ENCODE data around the gene ARHGEF17. TPM values are rescaled to one million over a fixed set of nuclear protein-coding genes. Genes with fewer than 3 reads are reported as not detected.
"Not testable (repeated sequence)": the region's sequence is repeated elsewhere in the genome, so short reads cannot be mapped to it uniquely, and the experiment has no call there.

Gene ARHGEF17
- total RNA-seq, 2 experiments from 2014 or later: 0.05 TPM

DNA sequence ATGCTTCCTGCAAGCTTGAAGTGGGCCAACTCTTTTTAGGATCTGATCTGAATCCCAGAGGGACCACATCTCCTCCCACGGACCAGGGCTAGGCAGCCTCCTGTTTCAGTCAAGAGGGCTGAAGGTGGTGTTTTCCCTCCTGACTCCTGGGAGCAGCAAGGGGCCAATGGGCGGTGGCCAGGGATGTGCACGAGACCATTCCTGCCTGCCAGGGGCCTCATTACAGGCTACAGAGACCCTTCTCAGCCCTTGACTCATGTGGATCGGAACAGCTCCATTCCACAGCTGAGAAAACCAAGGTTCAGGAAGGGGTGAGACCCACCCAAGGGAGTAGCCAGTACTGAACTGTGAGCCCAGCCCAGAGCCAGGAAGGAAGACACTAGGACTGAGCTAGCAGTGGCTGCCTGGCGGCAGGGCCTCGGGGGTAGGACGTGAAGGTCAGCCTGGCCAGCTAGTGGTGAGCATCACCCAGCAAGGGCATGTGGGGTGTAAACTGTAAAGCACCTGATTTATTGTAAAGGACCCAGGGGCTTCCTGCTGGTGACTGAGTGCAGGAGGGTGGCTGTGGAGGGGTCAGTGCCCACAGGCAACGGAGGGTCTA is 39.3 kb upstream of the ARHGEF17 start:
- DNase-seq: no peak
- H3K9me3 Mint-ChIP-seq: no peaks in the 10 kb centered on the region
- ChIA-PET POLR2A (interaction anchor here (1.3 kb wide), 1 partner anchor 83 kb away, joined by 4 read pairs; no protein-coding TSS in a partner anchor), CTCF (interaction anchor here (1.1 to 1.8 kb wide), 2 partner anchors 26 to 67 kb away, joined by 3 to 7 read pairs; no protein-coding TSS in a partner anchor)
- no peak overlapping the region for H3K4me3 Mint-ChIP-seq
- no peak overlapping the region for H3K27ac Mint-ChIP-seq
- peaks cover 21% of the 10 kb centered on the region for H3K27me3 Mint-ChIP-seq
- no peaks in the 10 kb centered on the region for H3K4me1 Mint-ChIP-seq
- no peaks in the 10 kb centered on the region for H3K36me3 Mint-ChIP-seq (ENCODE audit: low read depth)

DNA sequence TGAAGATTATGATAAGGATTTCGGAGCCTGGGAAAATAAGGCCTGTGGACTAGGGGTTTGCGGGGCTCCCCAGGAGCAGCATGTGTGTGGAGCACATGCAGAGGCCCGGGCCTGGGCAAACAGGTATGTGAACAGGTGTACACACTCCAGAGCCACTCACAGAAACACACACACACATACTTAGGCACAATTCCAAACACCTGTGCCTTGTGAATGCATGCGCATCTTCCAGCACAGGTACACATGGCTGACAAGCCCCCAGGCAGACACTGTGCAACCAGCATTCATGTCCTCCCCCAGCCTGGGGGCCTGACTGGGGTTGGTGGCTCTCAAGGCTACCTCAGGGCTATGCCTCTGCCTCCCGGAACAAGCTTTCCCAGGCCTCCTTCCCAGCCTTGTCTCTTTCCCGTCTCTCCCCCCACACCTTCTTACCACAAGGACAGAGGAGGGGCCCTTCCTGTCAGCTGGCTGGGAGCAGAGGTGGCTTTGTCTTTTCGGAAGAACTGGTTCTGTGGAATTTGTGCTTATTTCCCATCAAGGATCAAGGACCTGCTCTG is 38.5 kb upstream of the ARHGEF17 start:
- no peak overlapping the region for H3K4me3 Mint-ChIP-seq
- POLR2A ChIA-PET: interaction anchor here (1.3 kb wide), 1 partner anchor 84 kb away, joined by 4 read pairs; no protein-coding TSS in a partner anchor
- CTCF ChIA-PET: interaction anchor here (1.1 to 1.2 kb wide), 2 partner anchors 27 to 66 kb away, joined by 3 to 4 read pairs; no protein-coding TSS in a partner anchor
- H3K27ac Mint-ChIP-seq: no peak overlapping the region
- no peak for DNase-seq
- H3K27me3 Mint-ChIP-seq: peaks cover 19% of the 10 kb centered on the region
- no peaks in the 10 kb centered on the region for H3K36me3 Mint-ChIP-seq (ENCODE audit: low read depth)
- H3K4me1 Mint-ChIP-seq: no peaks in the 10 kb centered on the region
- H3K9me3 Mint-ChIP-seq: no peaks in the 10 kb centered on the region

DNA sequence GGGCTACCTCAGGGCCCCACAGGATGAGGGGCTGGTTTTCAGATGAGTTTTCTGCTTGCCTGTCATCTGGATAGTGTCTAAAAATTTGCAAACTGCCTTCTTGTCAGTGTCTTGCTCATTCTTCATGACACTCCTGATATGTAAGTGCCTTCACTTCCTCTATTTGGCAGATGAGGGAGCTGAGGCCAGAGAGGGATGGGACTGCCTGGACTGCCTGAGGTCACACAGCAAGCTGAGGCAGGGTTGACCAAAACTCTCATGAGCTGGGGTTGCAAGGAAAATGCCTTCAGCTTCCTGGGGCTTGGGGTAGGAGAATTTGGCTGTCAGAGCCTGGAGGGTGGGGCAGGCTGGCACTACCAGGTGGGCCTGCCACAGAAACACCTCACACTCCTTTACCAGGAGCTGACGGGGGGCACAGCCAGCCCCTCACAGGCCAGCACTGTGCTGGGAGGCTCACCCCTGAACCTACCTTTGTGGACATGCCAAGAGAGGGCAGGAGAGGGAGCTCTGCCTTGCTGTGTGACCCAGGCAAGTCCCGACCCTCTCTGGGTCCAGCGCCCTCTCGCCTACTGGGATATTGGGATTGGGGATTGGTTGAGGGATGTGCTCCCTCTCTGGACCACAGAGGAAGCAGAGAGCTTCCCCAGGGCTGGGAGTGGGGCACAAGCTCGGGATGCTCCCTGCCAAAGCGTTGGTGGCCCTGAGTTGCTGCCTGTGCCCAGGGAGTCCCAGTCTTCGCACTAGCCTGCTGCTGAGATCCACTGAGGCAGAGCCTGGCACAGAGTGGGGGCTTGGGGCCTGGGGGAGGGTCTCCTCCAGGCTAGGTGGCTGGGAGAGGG is 37.8 kb upstream of the ARHGEF17 start:
- no peak for DNase-seq
- no peaks in the 10 kb centered on the region for H3K36me3 Mint-ChIP-seq (ENCODE audit: low read depth)
- H3K27ac Mint-ChIP-seq: no peak overlapping the region
- H3K4me3 Mint-ChIP-seq: no peak overlapping the region
- H3K27me3 Mint-ChIP-seq: peaks cover 15% of the 10 kb centered on the region
- ChIA-PET CTCF (interaction anchor here (1.2 kb wide), 1 partner anchor 65 kb away, joined by 4 read pairs; no protein-coding TSS in a partner anchor), POLR2A (interaction anchor here (1.3 kb wide), 1 partner anchor 85 kb away, joined by 4 read pairs; no protein-coding TSS in a partner anchor)
- H3K9me3 Mint-ChIP-seq: no peaks in the 10 kb centered on the region
- H3K4me1 Mint-ChIP-seq: no peaks in the 10 kb centered on the region

DNA sequence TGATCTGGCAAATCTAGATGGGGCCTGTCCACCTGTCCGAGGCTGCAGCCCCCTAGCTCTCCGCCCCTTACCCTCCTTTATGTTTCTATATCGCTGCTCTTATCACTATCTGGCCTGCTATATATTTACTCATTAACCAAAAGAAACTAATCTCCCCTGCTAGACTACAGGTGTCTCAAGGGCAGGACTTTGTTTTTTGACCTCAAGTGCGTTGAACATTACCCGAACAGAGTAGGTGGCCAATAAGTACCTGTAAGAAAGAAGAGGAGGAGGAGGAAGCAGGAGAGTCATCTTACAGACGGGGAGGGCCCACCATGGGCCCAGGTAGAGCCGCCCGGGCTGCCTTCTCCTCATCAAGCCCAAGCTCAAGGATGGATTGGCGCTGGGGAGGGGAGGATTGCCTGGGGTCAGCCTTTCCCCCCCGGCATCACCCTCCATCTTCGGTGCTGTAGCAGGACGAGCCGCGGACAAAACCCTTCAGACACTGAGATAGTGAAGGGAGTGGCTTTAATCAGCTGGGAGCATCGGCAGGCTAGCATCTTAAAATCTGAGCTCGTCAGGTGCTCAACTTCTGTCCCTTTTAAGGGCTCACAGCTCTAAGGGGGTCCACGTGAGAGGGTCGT is 37.1 kb upstream of the ARHGEF17 start:
- ChIA-PET POLR2A (no interaction called here), CTCF (no interaction called here)
- no peaks in the 10 kb centered on the region for H3K9me3 Mint-ChIP-seq
- H3K4me3 Mint-ChIP-seq: no peak overlapping the region
- no peak overlapping the region for H3K27ac Mint-ChIP-seq
- DNase-seq: no peak
- H3K27me3 Mint-ChIP-seq: peaks cover 13% of the 10 kb centered on the region
- no peaks in the 10 kb centered on the region for H3K4me1 Mint-ChIP-seq
- no peaks in the 10 kb centered on the region for H3K36me3 Mint-ChIP-seq (ENCODE audit: low read depth)

DNA sequence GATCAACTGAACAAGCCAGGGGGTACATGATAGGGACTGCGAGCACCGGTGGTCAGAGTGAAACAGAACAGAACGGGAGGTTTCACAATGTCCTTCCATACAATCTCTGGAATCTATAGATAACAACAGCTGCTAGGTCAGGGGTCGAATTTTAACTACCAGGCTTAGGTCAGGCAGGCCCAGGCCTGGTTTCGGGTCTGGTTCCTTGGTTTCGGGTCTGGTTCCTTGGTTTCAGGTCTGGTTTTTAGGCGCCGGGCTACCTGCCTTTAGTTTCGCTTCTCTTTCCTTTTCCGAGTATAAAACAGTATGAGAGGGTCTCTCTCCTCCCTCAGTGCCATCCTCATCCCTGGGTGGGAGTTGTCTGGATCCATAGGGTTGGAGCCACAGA is 36.6 kb upstream of the ARHGEF17 start:
- H3K9me3 Mint-ChIP-seq; H3K36me3 Mint-ChIP-seq (ENCODE audit: low read depth); POLR2A ChIA-PET; H3K4me3 Mint-ChIP-seq; H3K27ac Mint-ChIP-seq; DNase-seq; H3K4me1 Mint-ChIP-seq: not testable (repeated sequence)
- H3K27me3 Mint-ChIP-seq: peaks cover 16% of the 10 kb centered on the region
- CTCF ChIA-PET: interaction anchor here (1.4 kb wide), 1 partner anchor 17 kb away, joined by 4 read pairs; no protein-coding TSS in a partner anchor

DNA sequence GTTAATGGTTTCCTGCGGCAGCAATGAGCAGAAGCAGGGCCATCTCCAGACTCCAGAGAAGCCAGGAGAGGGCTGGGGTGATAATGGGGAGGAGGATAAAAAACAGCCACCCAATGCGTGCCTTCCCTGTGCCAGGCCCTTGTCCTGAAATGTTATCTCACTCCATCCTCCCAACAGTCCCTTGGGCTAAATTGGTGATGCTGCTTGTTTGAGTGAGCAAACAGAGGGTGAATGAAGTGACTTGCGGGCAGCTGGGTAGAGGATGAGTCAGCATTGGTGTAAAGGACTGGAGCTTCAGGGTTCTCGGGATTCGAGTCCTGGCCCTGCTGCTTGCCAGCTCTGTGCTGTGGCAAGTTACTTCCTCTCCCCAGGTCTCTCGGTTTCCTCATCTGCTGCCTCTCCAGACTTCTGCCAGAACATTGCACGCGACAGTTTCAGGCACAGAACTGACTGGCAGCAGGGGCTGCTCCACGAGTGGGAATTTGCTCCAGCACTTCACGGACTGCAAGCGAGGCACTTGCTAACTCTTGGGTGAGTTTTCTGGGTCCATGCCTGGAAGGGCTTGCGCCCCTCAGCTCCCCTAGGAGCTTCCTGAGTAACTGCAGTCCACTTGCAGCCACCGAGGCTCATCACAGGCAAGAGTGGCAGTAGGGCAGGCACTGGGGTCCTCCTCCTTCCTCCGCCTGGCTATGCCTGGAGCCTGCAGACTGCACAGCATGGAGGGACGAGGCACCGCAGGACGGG is 36.0 kb upstream of the ARHGEF17 start, which contains the start of gene P2RY6:
TSS of gene P2RY6 (plus strand) at position 403 of the 744 bp plus-strand sequence. CDS start 24,181 bp downstream, outside the sequence.
- CTCF ChIA-PET: interaction anchor here (1.3 to 1.4 kb wide), 2 partner anchors 16 to 79 kb away, joined by 4 read pairs; no protein-coding TSS in a partner anchor
- Mint-ChIP-seq H3K4me3 (no peak within 1 kb of the TSS), H3K27me3 (peaks cover 19% of the 10 kb centered on the region), H3K27ac (no peak within 1 kb of the TSS), H3K4me1 (no peaks in the 10 kb centered on the region), H3K9me3 (no peaks in the 10 kb centered on the region), H3K36me3 (ENCODE audit: low read depth) (no peaks in the 10 kb centered on the region)
- no peak for DNase-seq
- POLR2A ChIA-PET: no interaction called here

DNA sequence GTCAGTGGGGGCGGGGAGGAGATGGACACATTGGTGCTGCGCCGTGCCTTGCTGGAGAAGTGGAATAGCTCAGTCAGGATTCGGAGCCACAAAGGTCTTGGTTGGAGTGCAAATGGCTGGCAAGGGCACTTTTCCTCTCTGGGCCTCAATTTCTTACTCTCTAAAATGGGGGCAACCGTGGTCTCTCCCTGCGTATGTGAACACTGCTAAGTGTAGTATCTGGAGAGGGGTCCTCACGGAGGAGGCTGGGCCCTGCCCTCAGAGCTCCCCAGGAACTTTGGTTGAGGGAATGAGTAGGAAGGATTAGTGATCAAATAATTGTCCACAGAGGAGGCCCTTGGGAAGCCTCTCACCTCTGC is 35.4 kb upstream of the ARHGEF17 start:
- Mint-ChIP-seq H3K9me3 (no peaks in the 10 kb centered on the region), H3K4me1 (no peaks in the 10 kb centered on the region), H3K4me3 (no peak overlapping the region), H3K27me3 (peaks cover 20% of the 10 kb centered on the region), H3K36me3 (ENCODE audit: low read depth) (no peaks in the 10 kb centered on the region), H3K27ac (no peak overlapping the region)
- POLR2A ChIA-PET: no interaction called here
- CTCF ChIA-PET: interaction anchor here (1.0 to 1.4 kb wide), 3 partner anchors 16 to 79 kb away, joined by 3 to 4 read pairs (median 4); no protein-coding TSS in a partner anchor
- DNase-seq: no peak

DNA sequence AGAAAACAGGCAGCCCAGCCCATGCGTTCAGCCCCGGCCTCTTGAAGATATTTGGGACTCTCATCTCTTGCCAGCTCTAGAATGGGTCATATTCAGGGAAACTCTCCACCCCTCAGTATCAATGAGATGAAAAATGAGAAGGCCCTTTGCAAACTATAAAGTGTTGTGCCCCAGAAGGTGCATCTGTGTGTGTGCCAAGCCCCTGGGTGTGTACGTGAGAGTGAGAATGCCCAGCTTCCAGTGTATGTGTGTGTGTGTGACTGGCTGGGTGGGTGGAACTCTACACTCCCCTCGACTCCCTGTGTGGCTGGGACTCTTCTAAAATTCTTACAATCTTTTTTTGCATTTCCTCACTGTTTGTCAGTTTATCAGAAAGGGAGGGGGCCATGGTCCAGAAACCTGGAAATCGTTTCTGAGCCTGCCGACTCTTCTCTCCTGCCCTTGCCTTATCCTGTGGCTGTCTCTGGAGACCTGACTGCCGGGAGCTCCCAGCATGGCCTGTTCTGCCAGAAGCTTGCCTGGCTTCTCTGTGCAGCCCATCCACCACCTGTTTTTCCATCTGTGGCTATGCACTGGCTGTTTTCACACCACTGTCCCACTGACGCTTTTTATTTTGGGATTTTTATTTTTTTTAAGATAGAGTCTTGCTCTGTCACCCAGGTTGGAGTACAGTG is 34.7 kb upstream of the ARHGEF17 start:
- no peak for DNase-seq
- ChIA-PET CTCF (interaction anchor here (1.0 to 1.3 kb wide), 3 partner anchors 17 to 78 kb away, joined by 3 to 4 read pairs (median 4); no protein-coding TSS in a partner anchor), POLR2A (no interaction called here)
- Mint-ChIP-seq H3K27me3 (peaks cover 20% of the 10 kb centered on the region), H3K4me3 (no peak overlapping the region), H3K4me1 (no peaks in the 10 kb centered on the region), H3K9me3 (no peaks in the 10 kb centered on the region), H3K36me3 (ENCODE audit: low read depth) (no peaks in the 10 kb centered on the region), H3K27ac (no peak overlapping the region)

DNA sequence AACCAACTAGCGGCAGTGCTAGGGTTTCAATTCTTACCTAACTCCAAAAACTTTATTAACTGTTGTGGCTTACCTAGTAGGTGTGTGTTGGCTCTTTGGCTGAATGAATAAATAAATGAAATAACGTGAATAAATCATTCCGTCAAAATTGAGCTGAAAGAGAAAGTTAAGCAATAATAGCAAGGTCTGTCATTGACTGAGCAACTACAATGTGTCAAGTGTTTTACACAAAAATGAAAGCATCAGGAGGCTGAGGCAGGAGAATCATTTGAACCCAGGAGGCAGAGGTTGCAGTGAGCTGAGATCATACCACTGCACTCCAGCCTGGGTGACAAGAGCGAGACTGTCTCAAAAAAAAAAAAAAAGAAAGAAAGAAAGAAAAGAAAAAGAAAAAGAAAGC is 33.9 kb upstream of the ARHGEF17 start:
- H3K9me3 Mint-ChIP-seq; H3K36me3 Mint-ChIP-seq (ENCODE audit: low read depth); H3K4me1 Mint-ChIP-seq; H3K4me3 Mint-ChIP-seq; POLR2A ChIA-PET; DNase-seq; H3K27ac Mint-ChIP-seq: not testable (repeated sequence)
- H3K27me3 Mint-ChIP-seq: peaks cover 18% of the 10 kb centered on the region
- CTCF ChIA-PET: interaction anchor here (1.0 kb wide), 3 partner anchors 12 to 31 kb away, joined by 3 to 4 read pairs (median 3); no protein-coding TSS in a partner anchor

DNA sequence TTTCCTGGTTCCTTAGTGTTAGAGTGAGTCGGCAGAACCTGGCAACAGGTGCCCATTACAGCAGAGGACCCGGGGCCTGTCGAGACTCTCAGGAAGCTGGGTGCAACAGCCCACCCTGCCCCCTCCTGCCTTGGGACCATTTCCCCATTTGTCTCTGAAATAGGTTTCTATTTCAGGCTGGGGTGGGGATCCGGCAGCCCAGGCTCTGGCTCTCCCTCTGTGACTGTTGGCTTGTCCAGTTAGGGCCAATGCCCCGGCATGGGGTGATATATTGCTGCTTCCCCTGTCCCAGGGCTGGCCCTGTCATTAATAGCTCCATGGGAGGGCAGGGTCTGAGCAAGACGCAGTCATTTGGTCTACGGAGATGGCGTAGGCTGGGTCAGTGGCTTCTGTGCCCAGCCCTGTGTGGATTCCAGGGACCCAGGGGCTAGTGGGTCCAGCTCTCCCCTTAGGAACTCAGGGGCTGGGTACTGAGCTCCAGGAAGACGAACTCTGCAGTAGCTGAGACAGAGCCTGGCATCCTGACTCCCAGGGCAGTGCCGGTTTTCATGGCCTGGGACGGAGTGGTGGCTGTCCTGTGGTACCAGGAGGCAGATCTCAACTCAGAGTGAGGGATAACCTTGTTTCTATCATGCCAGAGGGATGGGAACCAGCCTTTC is 33.2 kb upstream of the ARHGEF17 start:
- ChIA-PET CTCF (interaction anchor here (1.0 kb wide), 3 partner anchors 12 to 30 kb away, joined by 3 to 4 read pairs (median 3); no protein-coding TSS in a partner anchor), POLR2A (no interaction called here)
- H3K4me3 Mint-ChIP-seq: no peak overlapping the region
- no peaks in the 10 kb centered on the region for H3K36me3 Mint-ChIP-seq (ENCODE audit: low read depth)
- DNase-seq: no peak
- H3K9me3 Mint-ChIP-seq: no peaks in the 10 kb centered on the region
- H3K4me1 Mint-ChIP-seq: no peaks in the 10 kb centered on the region
- peaks cover 18% of the 10 kb centered on the region for H3K27me3 Mint-ChIP-seq
- no peak overlapping the region for H3K27ac Mint-ChIP-seq

DNA sequence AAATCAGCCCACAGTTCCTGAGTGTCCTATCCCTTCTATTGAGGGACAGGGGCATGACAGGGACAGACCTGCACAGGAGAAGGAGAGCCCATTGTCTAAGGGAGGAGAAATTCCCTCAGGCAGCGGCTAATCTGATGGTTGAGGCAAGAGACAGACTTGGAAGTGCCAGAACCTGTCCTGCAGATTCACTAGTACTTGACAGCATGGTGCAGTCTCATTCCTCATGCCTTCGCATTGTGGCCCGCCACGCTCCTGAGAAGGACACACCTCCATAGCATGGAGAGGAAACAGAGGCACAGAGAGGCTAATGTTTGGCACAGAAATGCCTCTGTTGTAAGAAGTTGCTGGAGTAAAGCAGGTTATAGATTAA is 32.7 kb upstream of the ARHGEF17 start:
- ChIA-PET CTCF (no interaction called here), POLR2A (no interaction called here)
- no peak overlapping the region for H3K27ac Mint-ChIP-seq
- no peaks in the 10 kb centered on the region for H3K9me3 Mint-ChIP-seq
- no peaks in the 10 kb centered on the region for H3K4me1 Mint-ChIP-seq
- no peak overlapping the region for H3K4me3 Mint-ChIP-seq
- H3K27me3 Mint-ChIP-seq: peaks cover 18% of the 10 kb centered on the region
- no peaks in the 10 kb centered on the region for H3K36me3 Mint-ChIP-seq (ENCODE audit: low read depth)
- DNase-seq: no peak

All from activated CD4-positive, alpha-beta memory T cell treated with anti-CD3 and anti-CD28 coated beads, Interleukin-2, amount 10 ng/mL, durations not matched to agents 7 days and 5 days (primary cell).